GM12891 (cell line): ENCODE data around the gene TCEANC2.

Source experiments
- POLR2A ChIP-seq: IDR thresholded peaks from 2 replicates; pipeline ENCODE4 v1.6.1; 2011; ENCODE audit warnings: low read depth, low read length, control low read depth
- POLR2AphosphoS5 ChIP-seq: IDR thresholded peaks from 2 replicates; pipeline ENCODE4 v1.6.1; 2011; ENCODE audit warnings: low read depth, low read length, control low read depth
- TAF1 ChIP-seq: IDR thresholded peaks from 2 replicates; pipeline ENCODE4 v1.6.1; 2011; ENCODE audit warnings: low read depth, low read length, control low read depth

GRCh38 chr1:54081306-54082270, 28.2 kb downstream of the TCEANC2 start:
- TF ChIP-seq POLR2A (no peak), TAF1 (no peak), POLR2AphosphoS5 (no peak)
